ENCODE results near the gene ANAPC15.

DNA sequence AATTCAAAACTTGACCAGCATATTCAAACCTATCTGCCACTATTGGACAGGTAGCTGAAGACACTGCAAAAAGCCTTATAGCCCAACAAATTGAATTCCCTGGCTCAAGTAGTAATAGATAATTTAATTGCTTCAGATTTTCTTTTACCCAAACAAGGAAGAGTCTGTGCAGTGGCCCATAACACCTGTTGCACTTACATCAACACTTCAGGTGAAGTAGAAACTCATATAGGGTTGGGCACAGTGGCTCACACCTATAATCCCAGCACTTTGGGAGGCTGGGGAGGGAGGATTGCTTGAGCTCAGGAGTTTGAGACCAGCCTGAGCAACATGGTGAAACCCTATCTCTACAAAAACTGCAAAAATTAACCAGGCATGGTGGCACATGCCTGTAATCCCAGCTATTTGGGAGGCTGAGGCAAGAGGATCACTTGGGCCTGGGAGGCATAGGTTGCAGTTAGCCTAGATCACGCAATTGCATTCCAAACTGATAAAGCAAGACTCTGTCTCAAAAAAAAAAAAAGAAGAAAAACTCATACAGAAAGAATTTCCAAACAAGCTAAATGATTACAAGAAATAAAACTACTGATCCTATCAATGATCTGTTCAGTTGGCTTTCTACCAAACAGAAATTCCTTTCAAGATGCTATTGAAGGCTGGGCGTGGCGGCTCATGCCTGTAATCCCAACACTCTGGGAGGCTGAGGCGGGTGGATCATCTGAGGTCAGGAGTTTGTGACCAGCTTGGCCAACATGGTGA lies 32.5 kb upstream of the ANAPC15 start:
- TF ChIP-seq POLR2A (IDR thresholded peaks at IDR 0.05) (no peak), POLR2AphosphoS5 (IDR thresholded peaks at IDR 0.05) (no peak)
- TF ChIP-seq, protein P1, sequence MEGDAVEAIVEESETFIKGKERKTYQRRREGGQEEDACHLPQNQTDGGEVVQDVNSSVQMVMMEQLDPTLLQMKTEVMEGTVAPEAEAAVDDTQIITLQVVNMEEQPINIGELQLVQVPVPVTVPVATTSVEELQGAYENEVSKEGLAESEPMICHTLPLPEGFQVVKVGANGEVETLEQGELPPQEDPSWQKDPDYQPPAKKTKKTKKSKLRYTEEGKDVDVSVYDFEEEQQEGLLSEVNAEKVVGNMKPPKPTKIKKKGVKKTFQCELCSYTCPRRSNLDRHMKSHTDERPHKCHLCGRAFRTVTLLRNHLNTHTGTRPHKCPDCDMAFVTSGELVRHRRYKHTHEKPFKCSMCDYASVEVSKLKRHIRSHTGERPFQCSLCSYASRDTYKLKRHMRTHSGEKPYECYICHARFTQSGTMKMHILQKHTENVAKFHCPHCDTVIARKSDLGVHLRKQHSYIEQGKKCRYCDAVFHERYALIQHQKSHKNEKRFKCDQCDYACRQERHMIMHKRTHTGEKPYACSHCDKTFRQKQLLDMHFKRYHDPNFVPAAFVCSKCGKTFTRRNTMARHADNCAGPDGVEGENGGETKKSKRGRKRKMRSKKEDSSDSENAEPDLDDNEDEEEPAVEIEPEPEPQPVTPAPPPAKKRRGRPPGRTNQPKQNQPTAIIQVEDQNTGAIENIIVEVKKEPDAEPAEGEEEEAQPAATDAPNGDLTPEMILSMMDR (IDR thresholded peaks at IDR 0.05) = no peak

Measured in stomach (tissue), 4 donors.